HepG2 (cell line): Measurements from ENCODE around the gene ADAM15. TPM values are rescaled to one million over a fixed set of nuclear protein-coding genes. Genes with fewer than 3 reads are reported as not detected.
A peak's percentile ranks its signal among the peaks of the same experiment; 100 is the strongest.

ENCODE experiments used
- CSRNP1 ChIP-seq: sonication (generic); formaldehyde crosslinking; IDR thresholded peaks from 2 replicates; pipeline ENCODE4 v1.8.1; 2023; ENCODE audit warnings: mild to moderate bottlenecking, missing genetic modification reagents
- FOXM1 ChIP-seq: sonication (generic); formaldehyde crosslinking; IDR thresholded peaks from 2 replicates; pipeline ENCODE4 v1.5.0; 2020; ENCODE audit warnings: missing genetic modification reagents
- HCFC1 ChIP-seq: fragments of 150-350 bp; IDR thresholded peaks from 2 replicates; pipeline ENCODE4 v1.6.1; 2014; ENCODE audit warnings: low read depth, low read length
- IRF9 ChIP-seq: sonication (generic); formaldehyde crosslinking; IDR thresholded peaks from 2 replicates; pipeline ENCODE4 v1.8.0; 2022; ENCODE audit warnings: missing genetic modification reagents, mild to moderate bottlenecking, borderline replicate concordance
- KDM5B ChIP-seq: sonication (generic); formaldehyde crosslinking; IDR thresholded peaks from 2 replicates; pipeline ENCODE4 v1.4.0; 2020; ENCODE audit warnings: missing genetic modification reagents, mild to moderate bottlenecking, borderline replicate concordance
- NFE2 ChIP-seq: sonication (generic); formaldehyde crosslinking; IDR thresholded peaks from 2 replicates; pipeline ENCODE4 v1.4.0; 2020; ENCODE audit warnings: missing genetic modification reagents
- NFIC ChIP-seq: IDR thresholded peaks from 2 replicates; pipeline ENCODE4 v1.6.1; 2012; ENCODE audit warnings: mild to moderate bottlenecking, low read length, inconsistent platforms
- NR3C1 ChIP-seq: sonication (generic); formaldehyde crosslinking; IDR thresholded peaks from 2 replicates; pipeline ENCODE4 v1.4.0; 2020; ENCODE audit warnings: missing genetic modification reagents
- POLR2AphosphoS5 ChIP-seq: IDR thresholded peaks from 2 replicates; pipeline ENCODE4 v1.6.1; 2012; ENCODE audit warnings: low read depth, low read length
- SCMH1 ChIP-seq: sonication (generic); formaldehyde crosslinking; IDR thresholded peaks from 2 replicates; pipeline ENCODE4 v1.9.0; 2021; ENCODE audit warnings: missing genetic modification reagents, mild to moderate bottlenecking, borderline replicate concordance
- SOX6 ChIP-seq, 2 experiments: fragments of 450-650 bp in 1 of 2; sonication (generic) in 1 of 2; formaldehyde crosslinking in 1 of 2; IDR thresholded peaks; 2 replicates each; pipeline versions ENCODE4 v1.4.0 to v1.6.1; 2017 to 2020; ENCODE audit warnings: antibody characterized with exemption in 1 of 2, mild to moderate bottlenecking in 1 of 2, missing genetic modification reagents in 1 of 2
- SRY ChIP-seq: sonication (generic); formaldehyde crosslinking; IDR thresholded peaks from 2 replicates; pipeline ENCODE4 v1.8.0; 2022; ENCODE audit warnings: mild to moderate bottlenecking, missing genetic modification reagents
- TBP ChIP-seq: sonication (generic); formaldehyde crosslinking; IDR thresholded peaks from 2 replicates; pipeline ENCODE4 v1.5.0; 2020; ENCODE audit warnings: missing genetic modification reagents
- TEAD3 ChIP-seq: optimal IDR thresholded peaks from 2 replicates; pipeline ENCODE3; 2016; ENCODE audit warnings: borderline replicate concordance
- TGIF2 ChIP-seq: IDR thresholded peaks from 2 replicates; pipeline ENCODE4 v1.6.1; 2016; ENCODE audit warnings: control low read depth, missing compliant biosample characterization
- ZBTB42 ChIP-seq: sonication (generic); formaldehyde crosslinking; IDR thresholded peaks from 2 replicates; pipeline ENCODE4 v1.5.0; 2020; ENCODE audit warnings: mild to moderate bottlenecking, missing genetic modification reagents
- ZMYM4 ChIP-seq: sonication (generic); formaldehyde crosslinking; IDR thresholded peaks from 2 replicates; pipeline ENCODE4 v1.8.1; 2023; ENCODE audit warnings: mild to moderate bottlenecking, missing genetic modification reagents
- ZNF253 ChIP-seq: sonication (generic); formaldehyde crosslinking; IDR thresholded peaks from 2 replicates; pipeline ENCODE4 v1.8.0; 2022; ENCODE audit warnings: mild to moderate bottlenecking, missing genetic modification reagents, borderline replicate concordance
- ZNF354B ChIP-seq: sonication (generic); formaldehyde crosslinking; IDR thresholded peaks from 2 replicates; pipeline ENCODE4 v1.8.0; 2022; ENCODE audit warnings: mild to moderate bottlenecking, missing genetic modification reagents
- ZNF501 ChIP-seq: sonication (generic); formaldehyde crosslinking; IDR thresholded peaks from 2 replicates; pipeline ENCODE4 v1.5.1; 2020; ENCODE audit warnings: mild to moderate bottlenecking, moderate library complexity, missing genetic modification reagents
- ZNF761 ChIP-seq: sonication (generic); formaldehyde crosslinking; conservative IDR thresholded peaks from 2 replicates; pipeline ENCODE4 v1.4.0; 2020; ENCODE audit warnings: mild to moderate bottlenecking, missing genetic modification reagents
- ZNF781 ChIP-seq: sonication (generic); formaldehyde crosslinking; IDR thresholded peaks from 2 replicates; pipeline ENCODE4 v1.5.1; 2020; ENCODE audit warnings: borderline replicate concordance, mild to moderate bottlenecking, missing genetic modification reagents; ENCODE audit errors: not compliant biosample characterization
- ZNF784 ChIP-seq: sonication (generic); formaldehyde crosslinking; IDR thresholded peaks from 2 replicates; pipeline ENCODE4 v1.5.1; 2020; ENCODE audit warnings: missing genetic modification reagents, mild to moderate bottlenecking, borderline replicate concordance
- ZNF841 ChIP-seq: sonication (generic); formaldehyde crosslinking; IDR thresholded peaks from 2 replicates; pipeline ENCODE4 v1.8.1; 2023; ENCODE audit warnings: missing genetic modification reagents, borderline replicate concordance
- polyA plus RNA-seq, 8 experiments: library from polyadenylated mRNA; depleted of rRNA in 3 of 8; stranded (reverse) in 7 of 8; unstranded in 1 of 8; fragments of >200 nt; fragmentation: Illumina TruSeq in 4 of 8; extraction: Trizol in 4 of 8; gene quantifications; 2 replicates each; pipeline versions ENCODE4 v1.2.1 to v1.2.3, GENCODE V29; 2011 to 2016; ENCODE audit warnings: low read depth in 4 of 8, missing spikeins in 1 of 8, mixed read lengths in 1 of 8; ENCODE audit not compliant: insufficient read depth in 1 of 8
- total RNA-seq, 5 experiments: library from RNA; depleted of rRNA; stranded (reverse); fragments of >200 nt; fragmentation: Illumina TruSeq; extraction: Trizol; gene quantifications; 2 replicates each; pipeline ENCODE4 v1.2.3, GENCODE V29; 2016; ENCODE audit warnings: low read depth in 1 of 5
- TF ChIP-seq, protein P1 (sequence below): sonication (generic); formaldehyde crosslinking; IDR thresholded peaks from 2 replicates; pipeline ENCODE4 v1.5.0; 2020; ENCODE audit warnings: missing genetic modification reagents
- TF ChIP-seq, protein P2 (sequence below): sonication (generic); formaldehyde crosslinking; IDR thresholded peaks from 2 replicates; pipeline ENCODE4 v1.4.0; 2020; ENCODE audit warnings: missing genetic modification reagents

Gene ADAM15
- total and polyA plus RNA-seq, 2 of the 13 experiments (the other 11 are each of a cell fraction or from before 2014, with no cell fraction given), result 17.9 to 25.6 TPM

- TF ChIP-seq ZBTB42, result no peak
- TF ChIP-seq ZMYM4 (CRISPR knock-in tag), result no peak
- TF ChIP-seq NR3C1 (CRISPR knock-in tag), result no peak
- no peak for TF ChIP-seq ZNF354B (CRISPR knock-in tag)
- no peak for TF ChIP-seq SRY (CRISPR knock-in tag)
- no peak for TF ChIP-seq ZNF841 (CRISPR knock-in tag)
- peak; percentile 45; the same call in 1 of the 2 replicates for TF ChIP-seq IRF9
- TF ChIP-seq ZNF501, result no peak
- no peak for TF ChIP-seq ZNF253 (CRISPR knock-in tag)
- TF ChIP-seq ZNF784 (CRISPR knock-in tag), result no peak
- 0 out of 2 replicates have a peak, but pooled peaks have one; percentile 18 for TF ChIP-seq TGIF2
- no peak for TF ChIP-seq TEAD3 (CRISPR knock-in tag)
- no peak for TF ChIP-seq NFIC
- TF ChIP-seq ZNF781 (CRISPR knock-in tag), result no peak
- TF ChIP-seq, protein P1, sequence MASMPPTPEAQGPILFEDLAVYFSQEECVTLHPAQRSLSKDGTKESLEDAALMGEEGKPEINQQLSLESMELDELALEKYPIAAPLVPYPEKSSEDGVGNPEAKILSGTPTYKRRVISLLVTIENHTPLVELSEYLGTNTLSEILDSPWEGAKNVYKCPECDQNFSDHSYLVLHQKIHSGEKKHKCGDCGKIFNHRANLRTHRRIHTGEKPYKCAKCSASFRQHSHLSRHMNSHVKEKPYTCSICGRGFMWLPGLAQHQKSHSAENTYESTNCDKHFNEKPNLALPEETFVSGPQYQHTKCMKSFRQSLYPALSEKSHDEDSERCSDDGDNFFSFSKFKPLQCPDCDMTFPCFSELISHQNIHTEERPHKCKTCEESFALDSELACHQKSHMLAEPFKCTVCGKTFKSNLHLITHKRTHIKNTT (CRISPR knock-in tag), result no peak
- TF ChIP-seq POLR2AphosphoS5, result no peak; the same call in 1 of the 2 replicates
- TF ChIP-seq, protein P2, sequence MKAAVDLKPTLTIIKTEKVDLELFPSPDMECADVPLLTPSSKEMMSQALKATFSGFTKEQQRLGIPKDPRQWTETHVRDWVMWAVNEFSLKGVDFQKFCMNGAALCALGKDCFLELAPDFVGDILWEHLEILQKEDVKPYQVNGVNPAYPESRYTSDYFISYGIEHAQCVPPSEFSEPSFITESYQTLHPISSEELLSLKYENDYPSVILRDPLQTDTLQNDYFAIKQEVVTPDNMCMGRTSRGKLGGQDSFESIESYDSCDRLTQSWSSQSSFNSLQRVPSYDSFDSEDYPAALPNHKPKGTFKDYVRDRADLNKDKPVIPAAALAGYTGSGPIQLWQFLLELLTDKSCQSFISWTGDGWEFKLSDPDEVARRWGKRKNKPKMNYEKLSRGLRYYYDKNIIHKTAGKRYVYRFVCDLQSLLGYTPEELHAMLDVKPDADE (CRISPR knock-in tag), result no peak
- TF ChIP-seq CSRNP1, result peak; percentile 82; the same call in 1 of the 2 replicates
- TF ChIP-seq SOX6 (IDR thresholded peaks at IDR 0.05), result no peak
- TF ChIP-seq SOX6 (CRISPR knock-in tag; IDR thresholded peaks at IDR 0.05), result no peak
- TF ChIP-seq KDM5B (CRISPR knock-in tag), result no peak
- no peak for TF ChIP-seq FOXM1 (CRISPR knock-in tag)
- no peak for TF ChIP-seq TBP
- TF ChIP-seq NFE2 (CRISPR knock-in tag), result no peak
- TF ChIP-seq ZNF761 (CRISPR knock-in tag), result 0 out of 2 replicates have a peak, but pooled peaks have one; percentile 13
- no peak for TF ChIP-seq HCFC1
- no peak for TF ChIP-seq SCMH1 (CRISPR knock-in tag)
Observed at GRCh38 chr1:155003766-155004351, 47.3 kb upstream of the ADAM15 start (continued).
